ENCODE results near the gene MRPL48.

The MRPL48 gene

GRCh38 chr11:73894725-73895335 lies 107.2 kb downstream of the MRPL48 start:
- peak; percentile 77 for DNase-seq

GRCh38 chr11:73902303-73902702 lies 114.6 kb downstream of the MRPL48 start:
- no peak for DNase-seq

DNA sequence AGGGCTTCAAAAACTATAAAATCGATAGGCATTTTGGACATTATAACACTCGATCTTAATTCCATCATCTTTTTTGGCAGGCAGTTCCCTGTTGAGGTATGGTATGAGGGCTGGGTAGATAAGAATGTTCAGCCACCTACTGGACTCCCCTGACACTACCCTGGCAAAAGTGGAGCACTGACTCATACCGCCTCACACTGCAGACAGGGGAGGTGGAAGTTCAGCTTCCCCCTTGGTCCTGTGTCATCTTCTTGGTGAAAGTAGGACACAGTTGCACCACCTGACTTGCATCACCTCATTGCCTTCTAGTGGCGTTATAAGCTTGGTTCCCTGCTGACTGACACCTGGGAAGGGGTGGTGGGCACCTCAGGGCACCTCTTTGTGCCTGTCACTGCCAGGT lies 119.5 kb downstream of the MRPL48 start:
- peak; percentile 56 for DNase-seq

DNA sequence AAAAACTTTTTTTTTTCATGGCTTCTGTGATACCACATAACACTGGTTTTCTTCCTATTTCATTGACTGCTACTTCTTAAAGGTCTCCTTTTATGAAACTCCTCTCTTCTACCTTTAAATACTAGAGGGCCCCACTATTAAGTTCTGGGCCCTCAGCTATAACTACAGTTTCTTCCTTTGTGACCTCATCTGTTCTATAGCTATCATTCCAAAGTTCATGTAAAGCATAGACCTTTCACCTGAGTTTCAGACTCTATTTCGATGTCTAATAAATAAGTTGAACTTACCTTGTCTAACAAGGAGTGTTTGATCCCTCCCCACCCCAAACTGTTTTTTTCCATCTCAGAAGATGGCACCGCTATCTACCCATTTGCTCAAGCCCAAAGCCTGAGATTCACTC lies 124.4 kb downstream of the MRPL48 start:
- DNase-seq = no peak

GRCh38 chr11:73913472-73913871 lies 125.8 kb downstream of the MRPL48 start:
- DNase-seq = no peak

- DNase-seq = no peak
These were observed 126.6 kb downstream of the MRPL48 start for GRCh38 chr11:73914284-73914683.
